HCT116 (cell line): ENCODE results near the gene XPC. TPM values are rescaled to one million over a fixed set of nuclear protein-coding genes. Genes with fewer than 3 reads are reported as not detected.

Source experiments
- CEBPB ChIP-seq: IDR thresholded peaks from 2 replicates; pipeline ENCODE4 v1.6.1; 2012; ENCODE audit warnings: low read depth
- EGR1 ChIP-seq: IDR thresholded peaks from 2 replicates; pipeline ENCODE4 v1.6.1; 2012; ENCODE audit warnings: low read depth
- ELF1 ChIP-seq: IDR thresholded peaks from 2 replicates; pipeline ENCODE4 v1.6.1; 2012; ENCODE audit warnings: low read depth, borderline replicate concordance
- RAD21 ChIP-seq: IDR thresholded peaks from 2 replicates; pipeline ENCODE4 v1.6.1; 2012; ENCODE audit warnings: low read depth, mild to moderate bottlenecking
- REST ChIP-seq: IDR thresholded peaks from 2 replicates; pipeline ENCODE4 v1.6.1; 2012; ENCODE audit warnings: low read depth
- YY1 ChIP-seq: IDR thresholded peaks from 2 replicates; pipeline ENCODE4 v1.6.1; 2011; ENCODE audit warnings: low read length, low read depth, moderate library complexity, mild to moderate bottlenecking; ENCODE audit not compliant: insufficient replicate concordance; ENCODE audit errors: extremely low read depth
- ZBTB33 ChIP-seq: IDR thresholded peaks from 2 replicates; pipeline ENCODE4 v1.6.1; 2011; ENCODE audit warnings: mild to moderate bottlenecking, low read length, moderate library complexity; ENCODE audit not compliant: insufficient replicate concordance; ENCODE audit errors: extremely low read depth
- total RNA-seq: library from RNA; stranded (reverse); gene quantifications from one replicate; pipeline ENCODE4 v1.2.1, GENCODE V29; 2021; ENCODE audit not compliant: unreplicated experiment
- TF ChIP-seq, protein P1 (sequence below): IDR thresholded peaks from 2 replicates; pipeline ENCODE4 v1.6.1; 2012

XPC gene
- total RNA-seq, 1 experiment from 2014 or later: 29.5 TPM

DNA sequence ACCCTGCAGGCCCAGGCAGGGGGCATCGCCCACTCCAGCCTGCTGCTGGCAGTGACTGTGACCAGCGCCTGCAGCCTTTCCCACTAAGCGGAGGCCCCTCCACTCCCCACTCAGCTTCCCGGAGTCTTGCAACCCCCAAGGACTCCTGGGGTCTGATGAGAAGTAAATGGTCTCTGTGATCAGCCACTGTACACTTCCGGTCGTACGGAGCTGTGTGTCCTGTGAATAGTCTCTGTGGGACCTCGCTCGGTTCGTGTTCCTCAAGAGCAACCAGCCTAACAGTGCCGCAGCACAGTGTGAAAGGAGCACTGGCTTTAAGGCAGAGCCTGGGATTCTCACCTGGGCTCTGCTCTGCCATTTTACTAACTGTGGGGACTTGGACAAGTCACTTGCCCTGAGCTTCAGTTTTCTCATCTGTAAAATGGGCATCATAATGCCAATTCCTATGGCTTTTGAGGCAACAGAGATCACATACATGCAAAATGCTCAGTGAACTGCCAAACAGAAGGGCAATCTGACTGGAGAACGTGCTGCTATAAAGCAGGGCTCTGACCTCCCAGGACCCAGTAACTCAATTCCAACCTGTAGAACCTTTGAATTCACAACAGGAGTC is 26.8 kb downstream of the XPC start (continued):
- TF ChIP-seq REST (no peak), ELF1 (no peak), YY1 (no peak), ZBTB33 (no peak), EGR1 (no peak), RAD21 (no peak), CEBPB (no peak)
- TF ChIP-seq, protein P1, sequence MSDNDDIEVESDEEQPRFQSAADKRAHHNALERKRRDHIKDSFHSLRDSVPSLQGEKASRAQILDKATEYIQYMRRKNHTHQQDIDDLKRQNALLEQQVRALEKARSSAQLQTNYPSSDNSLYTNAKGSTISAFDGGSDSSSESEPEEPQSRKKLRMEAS: no peak
